ENCODE measurements around the gene AGPAT1. TPM values are rescaled to one million over a fixed set of nuclear protein-coding genes. Genes with fewer than 3 reads are reported as not detected.

AGPAT1 gene
- total RNA-seq, 2 experiments from 2014 or later, result 13.2 to 13.3 TPM

GRCh38 chr6:32167154-32167760 lies 8.6 kb downstream of the AGPAT1 start:
- no peak overlapping the region for H3K27ac ChIP-seq (ENCODE audit: low read depth in 1 of 2, low read length in 2 of 2)
- DNase-seq (peak in 1 of 14 experiments; percentile 17), ATAC-seq (ENCODE audit: poor library complexity) (no peak)
- Mint-ChIP-seq H3K27ac (no peak overlapping the region), H3K4me3 (no peak overlapping the region), H3K4me1 (ENCODE audit: low read depth) (peaks cover 16% of the 10 kb centered on the region), H3K27me3 (no peaks in the 10 kb centered on the region), H3K36me3 (ENCODE audit: low read depth) (peaks cover 54% of the 10 kb centered on the region), H3K9me3 (no peaks in the 10 kb centered on the region)
- intact Hi-C loops (cut with DNase I, micrococcal nuclease), result no loop called here
- TF ChIP-seq, protein P1, sequence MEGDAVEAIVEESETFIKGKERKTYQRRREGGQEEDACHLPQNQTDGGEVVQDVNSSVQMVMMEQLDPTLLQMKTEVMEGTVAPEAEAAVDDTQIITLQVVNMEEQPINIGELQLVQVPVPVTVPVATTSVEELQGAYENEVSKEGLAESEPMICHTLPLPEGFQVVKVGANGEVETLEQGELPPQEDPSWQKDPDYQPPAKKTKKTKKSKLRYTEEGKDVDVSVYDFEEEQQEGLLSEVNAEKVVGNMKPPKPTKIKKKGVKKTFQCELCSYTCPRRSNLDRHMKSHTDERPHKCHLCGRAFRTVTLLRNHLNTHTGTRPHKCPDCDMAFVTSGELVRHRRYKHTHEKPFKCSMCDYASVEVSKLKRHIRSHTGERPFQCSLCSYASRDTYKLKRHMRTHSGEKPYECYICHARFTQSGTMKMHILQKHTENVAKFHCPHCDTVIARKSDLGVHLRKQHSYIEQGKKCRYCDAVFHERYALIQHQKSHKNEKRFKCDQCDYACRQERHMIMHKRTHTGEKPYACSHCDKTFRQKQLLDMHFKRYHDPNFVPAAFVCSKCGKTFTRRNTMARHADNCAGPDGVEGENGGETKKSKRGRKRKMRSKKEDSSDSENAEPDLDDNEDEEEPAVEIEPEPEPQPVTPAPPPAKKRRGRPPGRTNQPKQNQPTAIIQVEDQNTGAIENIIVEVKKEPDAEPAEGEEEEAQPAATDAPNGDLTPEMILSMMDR (IDR thresholded peaks at IDR 0.05), result no peak
- no peak overlapping the region for H3K4me3 ChIP-seq (ENCODE audit: low read length)
- ChIA-PET CTCF (no interaction called here), POLR2A (interaction anchor here (1.1 kb wide), 1 partner anchor 25 kb away, joined by 3 read pairs; the partner anchor contains the start of gene GPSM3)
- H3K9me3 ChIP-seq (ENCODE audit: control insufficient read depth in 1 of 2, insufficient read depth in 1 of 2, low read length in 2 of 2), result no peaks in the 10 kb centered on the region
- no peaks in the 10 kb centered on the region for H3K27me3 ChIP-seq (ENCODE audit: control insufficient read depth in 1 of 2, insufficient read depth in 2 of 2, low read length in 2 of 2)
- H3K36me3 ChIP-seq (ENCODE audit: insufficient read depth, low read length), result peaks cover 47% of the 10 kb centered on the region
- no peaks in the 10 kb centered on the region for H3K4me1 ChIP-seq (ENCODE audit: insufficient read depth, low read length)

- H3K27ac ChIP-seq (ENCODE audit: low read depth in 1 of 2, low read length in 2 of 2), result no peak overlapping the region
- ChIA-PET CTCF (no interaction called here), POLR2A (interaction anchor here (1.1 kb wide), 1 partner anchor 26 kb away, joined by 3 read pairs; the partner anchor contains the start of gene GPSM3)
- H3K4me3 Mint-ChIP-seq, result no peak overlapping the region
- no peaks in the 10 kb centered on the region for H3K27me3 ChIP-seq (ENCODE audit: control insufficient read depth in 1 of 2, insufficient read depth in 2 of 2, low read length in 2 of 2)
- H3K27me3 Mint-ChIP-seq, result no peaks in the 10 kb centered on the region
- H3K9me3 ChIP-seq (ENCODE audit: control insufficient read depth in 1 of 2, insufficient read depth in 1 of 2, low read length in 2 of 2), result no peaks in the 10 kb centered on the region
- TF ChIP-seq, protein P1 (IDR thresholded peaks at IDR 0.05), result no peak
- H3K4me3 ChIP-seq (ENCODE audit: low read length), result no peak overlapping the region
- H3K27ac Mint-ChIP-seq, result no peak overlapping the region
- no peaks in the 10 kb centered on the region for H3K9me3 Mint-ChIP-seq
- no peaks in the 10 kb centered on the region for H3K4me1 ChIP-seq (ENCODE audit: insufficient read depth, low read length)
- ATAC-seq (ENCODE audit: poor library complexity), result no peak
- intact Hi-C loops (cut with DNase I, micrococcal nuclease), result no loop called here
- H3K4me1 Mint-ChIP-seq (ENCODE audit: low read depth), result peaks cover 15% of the 10 kb centered on the region
- H3K36me3 Mint-ChIP-seq (ENCODE audit: low read depth), result peaks cover 54% of the 10 kb centered on the region
- H3K36me3 ChIP-seq (ENCODE audit: insufficient read depth, low read length), result peaks cover 47% of the 10 kb centered on the region
- DNase-seq, result peak in 2 of 14 experiments; percentile 7 to 34
Observed at GRCh38 chr6:32166411-32167061, 9.3 kb downstream of the AGPAT1 start.

DNA sequence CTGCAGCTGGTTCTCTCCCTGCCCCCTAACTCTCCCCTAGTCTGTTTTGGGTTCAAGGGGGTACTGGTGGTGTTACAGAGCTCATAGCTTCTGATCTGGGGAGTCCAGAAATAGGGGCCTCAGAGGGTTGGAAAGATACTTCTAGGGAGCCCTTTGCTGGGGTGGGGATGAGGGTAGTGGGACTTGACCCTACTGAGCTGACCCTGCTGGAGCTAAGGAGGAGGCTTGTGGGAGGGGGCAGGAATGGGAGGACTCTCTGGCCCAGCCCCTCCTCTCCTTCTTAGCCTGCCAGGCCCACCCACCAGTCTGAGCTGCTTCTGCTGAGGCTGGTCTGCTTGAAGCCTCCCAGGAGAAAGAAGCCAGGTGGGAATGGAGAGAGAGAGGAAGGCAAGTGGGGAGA lies 11.6 kb downstream of the AGPAT1 start, which contains the start of gene EGFL8:
Gene EGFL8, plus strand, starts transcription at position 301 of the 400 bp plus-strand sequence. CDS start 1,571 bp downstream, outside the sequence.
- Mint-ChIP-seq H3K27me3 (no peaks in the 10 kb centered on the region), H3K4me1 (ENCODE audit: low read depth) (no peaks in the 10 kb centered on the region), H3K9me3 (no peaks in the 10 kb centered on the region), H3K4me3 (no peak within 1 kb of the TSS), H3K36me3 (ENCODE audit: low read depth) (peaks cover 37% of the 10 kb centered on the region), H3K27ac (no peak within 1 kb of the TSS)
- Histone ChIP-seq H3K27me3 (ENCODE audit: control insufficient read depth in 1 of 2, insufficient read depth in 2 of 2, low read length in 2 of 2) (no peaks in the 10 kb centered on the region), H3K4me1 (ENCODE audit: insufficient read depth, low read length) (no peaks in the 10 kb centered on the region), H3K9me3 (ENCODE audit: control insufficient read depth in 1 of 2, insufficient read depth in 1 of 2, low read length in 2 of 2) (no peaks in the 10 kb centered on the region), H3K36me3 (ENCODE audit: insufficient read depth, low read length) (peaks cover 33% of the 10 kb centered on the region), H3K27ac (ENCODE audit: low read depth in 1 of 2, low read length in 2 of 2) (no peak within 1 kb of the TSS), H3K4me3 (ENCODE audit: low read length) (no peak within 1 kb of the TSS)
- CTCF ChIA-PET, result no interaction called here
- TF ChIP-seq, protein P1 (IDR thresholded peaks at IDR 0.05), result no peak
- DNase-seq (no peak), ATAC-seq (ENCODE audit: poor library complexity) (no peak)
- intact Hi-C loops (cut with DNase I, micrococcal nuclease), result no loop called here
- POLR2A ChIA-PET, result interaction anchor here (0.8 to 1.1 kb wide), 3 partner anchors 10 to 28 kb away, joined by 3 read pairs; partner anchors contain the start of genes GPSM3 and PBX2

All from CD4-positive, alpha-beta T cell (primary cell).